ENCODE results near the gene TUBB3. TPM values are rescaled to one million over a fixed set of nuclear protein-coding genes. Genes with fewer than 3 reads are reported as not detected.

Gene TUBB3
- 559 and 710 TPM in 2 replicates for total RNA-seq

GRCh38 chr16:89922884-89923639, at the start of gene TUBB3:
Gene TUBB3 (plus strand): TSS chr16:89923342. CDS start chr16:89923402, 60 bp downstream.

GRCh38 chr16:89918453-89919347, 4.4 kb upstream of the TUBB3 start, which contains the start of gene MC1R:
Gene MC1R (plus strand): TSS chr16:89918862. CDS start chr16:89919259, 397 bp downstream.

Other genes starting within 250 kb of the TUBB3 start
- 39.6 and 39.9 TPM in 2 replicates for gene CDK10, start 236.7 kb upstream of the TUBB3 start, total RNA-seq
- 7.7 and 14.2 TPM in 2 replicates for gene SPATA2L, start 221.6 kb upstream of the TUBB3 start, total RNA-seq
- 12.8 and 18.2 TPM in 2 replicates for gene VPS9D1, start 202.4 kb upstream of the TUBB3 start, total RNA-seq
- 12.2 and 16.2 TPM in 2 replicates for gene ZNF276, start 201.8 kb upstream of the TUBB3 start, total RNA-seq
- 6.1 and 14.0 TPM in 2 replicates for gene FANCA, start 106.7 kb upstream of the TUBB3 start, total RNA-seq
- 2.2 and 3.6 TPM in 2 replicates for gene SPIRE2, start 94.9 kb upstream of the TUBB3 start, total RNA-seq
- 215 and 233 TPM in 2 replicates for gene TCF25, start 49.8 kb upstream of the TUBB3 start, total RNA-seq
- 7.1 and 10.3 TPM in 2 replicates for gene MC1R, start 4.5 kb upstream of the TUBB3 start, total RNA-seq
- gene DEF8, start 25.4 kb downstream of the TUBB3 start, total RNA-seq, result 105 and 112 TPM in 2 replicates
- gene DBNDD1, start 96.1 kb downstream of the TUBB3 start, total RNA-seq, result 3.1 and 4.1 TPM in 2 replicates
- not detected in 2 replicates for gene PRDM7, start 154.0 kb downstream of the TUBB3 start, total RNA-seq

All from smooth muscle cell of trachea (primary cell).